Kidney (tissue), 14 donors: Measurements from ENCODE around the gene OSM. TPM values are rescaled to one million over a fixed set of nuclear protein-coding genes. Genes with fewer than 3 reads are reported as not detected.

ENCODE experiments used
- DNase-seq, 5 donors: peaks; one replicate each; pipeline ENCODE4 v3.0.0-alpha.2; 2013 to 2020
- FAIRE-seq: peaks from 2 replicates; lab custom pipeline; 2012; peaks lifted over from hg19 to GRCh38; lab: Jason Lieb, UNC
- H3K27ac ChIP-seq, 2 donors: one replicate each; pipeline ENCODE4 v1.7.0; 2013; ENCODE audit warnings: low read depth in 2 of 2, low read length in 2 of 2, inconsistent platforms in 1 of 2
- H3K27me3 ChIP-seq: one replicate; pipeline ENCODE4 v1.7.1; 2013; ENCODE audit warnings: low read length, inconsistent platforms; ENCODE audit not compliant: control insufficient read depth, insufficient read depth
- H3K36me3 ChIP-seq, 3 donors: one replicate each; pipeline versions ENCODE4 v1.7.0 to v1.7.1; 2013; ENCODE audit warnings: low read length in 3 of 3, control low read depth in 1 of 3, inconsistent platforms in 1 of 3; ENCODE audit not compliant: insufficient read depth in 3 of 3, control insufficient read depth in 2 of 3
- H3K4me1 ChIP-seq, 3 donors: one replicate each; pipeline versions ENCODE4 v1.7.0 to v1.7.1; 2013; ENCODE audit warnings: low read length in 3 of 3, inconsistent platforms in 1 of 3, low read depth in 1 of 3; ENCODE audit not compliant: control insufficient read depth in 2 of 3, insufficient read depth in 2 of 3
- H3K4me3 ChIP-seq, 3 donors: one replicate each; pipeline versions ENCODE4 v1.7.0 to v1.8.1; 2013; ENCODE audit warnings: low read length in 3 of 3, control low read depth in 1 of 3, inconsistent platforms in 1 of 3
- H3K9ac ChIP-seq, 3 donors: one replicate each; pipeline versions ENCODE4 v1.7.0 to v1.7.1; 2013; ENCODE audit warnings: low read length in 3 of 3, control low read depth in 1 of 3, inconsistent platforms in 1 of 3
- H3K9me3 ChIP-seq, 3 donors: one replicate each; pipeline versions ENCODE4 v1.7.0 to v1.7.1; 2013; ENCODE audit warnings: low read length in 3 of 3, control low read depth in 1 of 3, inconsistent platforms in 1 of 3; ENCODE audit not compliant: control insufficient read depth in 2 of 3, insufficient read depth in 1 of 3
- CTCF ChIP-seq: IDR thresholded peaks from 3 replicates; pipeline ENCODE4 v1.5.1; 2012; ENCODE audit warnings: mild to moderate bottlenecking, moderate library complexity, borderline replicate concordance; ENCODE audit not compliant: insufficient read depth; ENCODE audit errors: extremely low read depth
- intact Hi-C: fragments of 100-400 bp; cut with DNase I; formaldehyde crosslinking; loops from one replicate; pipeline ENCODE4 v1.11.1; 2022
- polyA plus RNA-seq: library from polyadenylated mRNA; stranded (reverse); fragments of 350-450 nt; fragmentation: Illumina TruSeq; extraction: RNeasy Lipid Tissue Mini Kit (QIAGEN cat#74804); gene quantifications from one replicate; pipeline ENCODE4 v1.2.3, GENCODE V29; 2014; ENCODE audit warnings: low read depth, low replicate concordance; ENCODE audit not compliant: insufficient read depth
- total RNA-seq: library from RNA; stranded (reverse); fragmentation: NEBNext Ultra II Directional; extraction: Animal tissue kit (Norgen Biotek cat#: 25700); gene quantifications from one replicate; pipeline ENCODE4 v1.2.1, GENCODE V29; 2021
- donor health status: control.
- donor health status: control.
- donor health status: control.
- donor health status: control.
- donor health status: control.
- donor health status: DM: yes; HTN: yes; CAD: no.
- donor health status: Normal renal cell carcinoma (clear cell type).

OSM gene
- total and polyA plus RNA-seq, 2 donors from 2014 or later: 0.56 to 1.2 TPM

GRCh38 chr22:30212996-30213441, 53.6 kb downstream of the OSM start:
- no peak for DNase-seq
- Histone ChIP-seq H3K27me3 (no peaks in the 10 kb centered on the region), H3K4me3 (no peak overlapping the region), H3K36me3 (no peaks in the 10 kb centered on the region), H3K27ac (peak overlapping the region in 1 of 2 donors; percentile 69), H3K9ac (no peak overlapping the region), H3K4me1 (peaks cover 0 to 9% (median 4%) of the 10 kb centered on the region in 3 donors), H3K9me3 (no peaks in the 10 kb centered on the region)
- no peak for FAIRE-seq
- no peak for TF ChIP-seq CTCF
- intact Hi-C loops: no loop called here

Other genes with a start within 250 kb of the OSM start
- not detected for gene HORMAD2, start 186.4 kb downstream of the OSM start, total RNA-seq
- not detected for gene HORMAD2, start 186.4 kb downstream of the OSM start, polyA plus RNA-seq
- 10.7 TPM for gene LIF, start 20.1 kb downstream of the OSM start, total RNA-seq
- 0.67 TPM for gene LIF, start 20.1 kb downstream of the OSM start, polyA plus RNA-seq
- 16.5 TPM for gene CASTOR1, start 22.7 kb upstream of the OSM start, total RNA-seq
- gene CASTOR1, start 22.7 kb upstream of the OSM start, polyA plus RNA-seq: 71.7 TPM
- gene TBC1D10A, start 60.1 kb upstream of the OSM start, total RNA-seq: 34.5 TPM
- gene TBC1D10A, start 60.1 kb upstream of the OSM start, polyA plus RNA-seq: 31.0 TPM
- 179 TPM for gene SF3A1, start 90.0 kb upstream of the OSM start, total RNA-seq
- gene SF3A1, start 90.0 kb upstream of the OSM start, polyA plus RNA-seq: 23.7 TPM
- gene CCDC157, start 90.2 kb upstream of the OSM start, total RNA-seq: 5.1 TPM
- gene CCDC157, start 90.2 kb upstream of the OSM start, polyA plus RNA-seq: 6.0 TPM
- 19.7 TPM for gene RNF215, start 120.6 kb upstream of the OSM start, total RNA-seq
- gene RNF215, start 120.6 kb upstream of the OSM start, polyA plus RNA-seq: 15.9 TPM
- gene SEC14L2, start 130.2 kb upstream of the OSM start, total RNA-seq: 13.5 TPM
- 17.3 TPM for gene SEC14L2, start 130.2 kb upstream of the OSM start, polyA plus RNA-seq
- 8.1 TPM for gene MTFP1, start 158.9 kb upstream of the OSM start, total RNA-seq
- gene MTFP1, start 158.9 kb upstream of the OSM start, polyA plus RNA-seq: 82.6 TPM
- gene SEC14L3, start 205.2 kb upstream of the OSM start, total RNA-seq: not detected
- gene SEC14L3, start 205.2 kb upstream of the OSM start, polyA plus RNA-seq: not detected
- gene SEC14L4, start 238.8 kb upstream of the OSM start, total RNA-seq: 0.63 TPM
- 0.41 TPM for gene SEC14L4, start 238.8 kb upstream of the OSM start, polyA plus RNA-seq